T-helper 1 cell treated with Interleukin-12 subunit alpha and Interleukin-12 subunit beta and Interleukin-4 antibody, amounts not matched to agents 30 ng/mL and 1 ng/mL, for 36 hours (primary cell): ENCODE measurements around the gene WT1. TPM values are rescaled to one million over a fixed set of nuclear protein-coding genes. Genes with fewer than 3 reads are reported as not detected.
"Not testable (repeated sequence)": the region's sequence is repeated elsewhere in the genome, so short reads cannot be mapped to it uniquely, and the experiment has no call there.

Experiments used
- intact Hi-C: fragments of 100-400 bp; cut with micrococcal nuclease; formaldehyde crosslinking; loops from one replicate; pipeline ENCODE4 v1.15.1; 2024
- total RNA-seq: library from RNA; stranded (reverse); gene quantifications from 2 replicates; pipeline ENCODE4 v1.2.3, GENCODE V29; 2022

Gene WT1
- not detected in 2 replicates for total RNA-seq

DNA sequence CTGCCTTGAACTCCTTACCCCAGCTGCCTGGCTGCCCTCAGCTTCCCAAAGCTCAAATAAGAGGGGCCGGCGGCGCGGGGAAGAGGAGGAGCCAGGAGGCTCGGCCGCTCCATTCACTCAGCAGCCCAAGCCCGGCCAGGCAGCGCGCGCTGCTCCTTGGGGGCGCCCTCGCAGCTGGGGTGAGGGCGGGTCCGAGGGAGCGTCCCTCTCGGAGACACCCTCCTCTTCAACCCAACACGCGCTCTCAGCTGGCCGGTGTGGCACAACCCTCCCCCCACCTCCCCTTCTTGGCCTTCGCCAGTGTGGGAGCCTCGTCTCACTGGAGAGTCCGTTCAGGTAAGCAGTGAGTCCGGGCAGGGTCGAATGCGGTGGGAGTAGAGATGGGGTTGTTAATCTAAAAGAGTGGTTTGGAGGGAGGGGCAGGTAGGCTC, at the start of gene WT1:
WT1 (minus strand) TSS at position 29 of the 431 bp plus-strand sequence.
- intact Hi-C loops: loop anchor here (5.0 kb wide), 1 partner anchor 618 kb away; no protein-coding TSS in a partner anchor

- intact Hi-C loops: no loop called here
Measured at GRCh38 chr11:32479291-32479690, 44.0 kb upstream of the WT1 start.

DNA sequence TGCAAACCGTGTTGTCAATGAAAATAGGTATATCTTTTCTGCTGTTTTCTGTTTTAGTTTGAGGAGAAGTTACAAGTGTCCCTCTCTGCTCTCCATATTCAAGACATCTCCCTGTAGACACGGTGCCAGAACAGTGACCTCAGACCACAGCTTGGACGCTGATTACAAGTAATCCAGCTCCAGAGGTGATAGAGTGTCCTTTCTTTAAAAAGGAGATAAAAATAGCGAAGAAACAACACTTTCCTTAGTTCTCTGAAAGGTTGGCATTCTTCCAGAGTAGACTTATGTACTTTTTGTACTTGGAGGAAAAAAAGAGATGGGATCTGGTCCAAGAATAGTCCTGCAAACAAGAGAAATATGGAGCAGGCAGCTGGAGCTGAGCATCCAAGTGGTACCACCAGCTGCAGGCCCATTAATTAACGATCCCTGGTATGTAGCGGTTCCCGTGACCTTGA, 43.0 kb upstream of the WT1 start:
- intact Hi-C loops: no loop called here

DNA sequence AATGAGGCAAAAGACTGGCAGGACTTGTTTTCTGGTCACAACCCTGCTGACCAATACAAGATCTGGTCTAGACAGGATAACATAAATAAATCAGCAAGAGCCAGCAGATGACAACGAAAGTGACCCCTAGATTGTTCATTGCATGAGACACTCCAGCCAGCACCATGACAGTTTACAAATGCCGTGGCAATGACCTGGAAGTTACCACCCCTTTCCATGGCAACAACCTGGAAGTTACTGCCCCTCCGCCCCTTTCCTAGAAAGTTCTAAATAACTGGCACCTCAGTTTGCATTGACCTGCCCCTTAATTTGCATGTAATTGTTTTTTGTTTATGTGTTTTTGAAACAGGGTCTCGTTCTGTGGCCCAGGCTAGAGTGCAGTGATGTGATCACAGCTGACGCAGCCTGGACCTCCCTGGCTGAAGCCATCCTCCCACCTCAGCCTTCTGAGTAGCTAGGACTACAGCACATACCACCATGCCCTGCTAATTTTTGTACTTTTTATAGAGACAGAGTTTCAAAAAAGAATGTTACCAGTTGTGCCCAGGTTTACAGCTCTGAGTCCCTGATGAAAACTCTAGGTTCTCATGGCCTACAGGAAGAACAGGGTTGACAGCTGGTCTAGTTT, 38.1 kb upstream of the WT1 start:
- intact Hi-C loops: no loop called here

GRCh38 chr11:32472226-32472625, 36.9 kb upstream of the WT1 start:
- intact Hi-C loops: no loop called here

GRCh38 chr11:32471544-32471943, 36.2 kb upstream of the WT1 start:
- intact Hi-C loops: not testable (repeated sequence)

DNA sequence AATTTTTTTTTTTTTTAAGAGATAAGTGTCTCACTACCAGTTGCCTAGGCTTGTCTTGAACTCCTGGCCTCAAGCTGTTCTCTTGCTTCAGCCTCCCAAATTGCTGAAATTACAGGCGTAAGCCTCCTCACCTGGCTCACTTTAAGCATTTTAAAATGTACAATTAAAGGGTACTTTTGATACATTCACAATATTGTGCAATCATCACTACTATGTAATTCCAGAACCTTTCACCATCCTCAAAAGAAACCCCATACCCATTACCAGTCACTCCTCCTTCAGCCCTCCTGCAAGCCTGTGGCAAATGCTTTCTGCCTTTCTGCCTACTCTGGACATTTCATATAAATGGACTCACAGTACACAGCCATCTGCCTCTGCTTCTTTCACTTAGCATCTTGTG, 34.5 kb upstream of the WT1 start:
- intact Hi-C loops: no loop called here

GRCh38 chr11:32466279-32466915, 31.1 kb upstream of the WT1 start:
- intact Hi-C loops: no loop called here

GRCh38 chr11:32464078-32464477, 28.7 kb upstream of the WT1 start:
- intact Hi-C loops: no loop called here

- intact Hi-C loops: no loop called here
Measured at GRCh38 chr11:32462011-32462690, 26.8 kb upstream of the WT1 start.

DNA sequence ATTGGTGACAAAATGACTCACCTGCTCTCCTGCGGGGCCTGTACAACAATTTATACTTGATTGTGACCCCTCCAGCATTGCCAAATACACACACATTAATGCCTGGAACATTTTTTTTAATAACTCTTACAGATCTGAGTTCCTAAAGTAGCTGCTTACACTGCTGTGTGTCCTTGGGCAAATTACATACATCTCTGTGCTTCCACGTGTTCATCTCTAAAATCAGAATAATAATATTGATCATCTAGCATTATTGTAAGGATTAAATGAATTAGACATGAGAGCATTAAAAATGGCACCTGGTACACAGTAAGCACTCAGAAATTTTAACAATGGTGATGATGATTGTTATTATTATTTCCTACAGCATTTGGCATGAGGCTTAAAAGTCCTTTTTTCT, 21.5 kb upstream of the WT1 start:
- intact Hi-C loops: no loop called here

GRCh38 chr11:32454993-32455392, 19.7 kb upstream of the WT1 start:
- intact Hi-C loops: no loop called here

GRCh38 chr11:32451808-32452207, 16.5 kb upstream of the WT1 start:
- intact Hi-C loops: no loop called here

DNA sequence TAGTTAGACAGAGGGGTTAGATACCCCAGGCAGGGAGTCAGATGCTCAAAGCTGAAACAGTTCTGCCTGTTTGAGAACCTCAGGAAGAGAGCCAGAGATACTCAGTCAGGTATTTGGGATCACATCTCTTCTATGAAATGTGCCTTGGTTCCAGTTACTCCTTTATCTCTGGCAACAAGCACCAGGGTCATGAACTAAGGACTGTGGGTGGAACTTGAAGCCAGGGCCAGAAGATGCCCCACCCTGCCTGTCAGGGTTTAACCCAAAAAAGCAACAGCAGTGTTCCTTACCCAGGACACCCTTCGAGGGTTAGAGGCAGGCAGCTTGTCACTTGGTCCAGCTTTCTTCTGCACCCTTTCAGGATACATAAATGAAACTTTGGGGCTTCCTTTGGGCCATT, 15.0 kb upstream of the WT1 start:
- intact Hi-C loops: no loop called here

- intact Hi-C loops: no loop called here
Measured at GRCh38 chr11:32448232-32448631, 12.9 kb upstream of the WT1 start.

- intact Hi-C loops: no loop called here
Measured at GRCh38 chr11:32447252-32447651, 11.9 kb upstream of the WT1 start.

DNA sequence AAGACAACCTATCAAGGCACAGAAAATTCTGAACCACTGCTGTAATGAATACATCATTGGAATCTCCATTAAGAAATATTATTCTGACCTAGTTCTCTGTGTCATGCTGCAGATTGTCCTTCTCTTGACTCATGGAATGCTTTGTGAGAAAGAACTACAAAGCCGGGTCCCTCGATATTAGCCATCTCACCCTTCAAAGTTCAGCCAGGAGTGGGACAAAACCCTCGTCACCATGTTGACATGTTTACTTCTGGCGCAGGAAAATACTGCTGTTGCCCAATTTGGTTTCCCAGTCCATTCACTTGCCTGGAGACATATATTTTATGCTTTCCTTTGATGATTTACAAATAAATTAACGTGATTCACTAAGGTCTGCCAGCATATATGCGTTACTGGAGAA, 10.9 kb upstream of the WT1 start:
- intact Hi-C loops: no loop called here

DNA sequence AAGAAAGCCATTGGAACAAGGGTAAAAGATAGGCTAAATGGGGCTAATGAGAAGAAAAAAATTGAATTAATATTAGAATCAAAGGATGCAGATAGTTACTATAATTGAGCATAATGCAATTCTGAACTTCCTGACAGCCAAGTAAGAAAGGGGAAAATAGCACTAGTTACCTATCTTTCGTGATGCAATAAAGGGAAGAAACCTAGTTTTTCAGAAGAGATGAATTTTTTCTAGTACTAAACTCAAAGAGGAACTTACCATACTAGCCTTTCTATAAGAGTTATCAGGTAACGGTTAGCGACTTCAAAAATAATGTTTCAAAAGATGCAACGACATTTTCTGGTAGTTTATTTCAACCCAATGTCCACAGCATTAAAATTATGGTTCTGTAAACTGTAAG, 8.8 kb upstream of the WT1 start:
- intact Hi-C loops: loop anchor here (5.0 kb wide), 1 partner anchor 112 kb away; no protein-coding TSS in a partner anchor

GRCh38 chr11:32440916-32441315, 5.6 kb upstream of the WT1 start:
- intact Hi-C loops: loop anchor here (5.0 kb wide), 1 partner anchor 109 kb away; no protein-coding TSS in a partner anchor

DNA sequence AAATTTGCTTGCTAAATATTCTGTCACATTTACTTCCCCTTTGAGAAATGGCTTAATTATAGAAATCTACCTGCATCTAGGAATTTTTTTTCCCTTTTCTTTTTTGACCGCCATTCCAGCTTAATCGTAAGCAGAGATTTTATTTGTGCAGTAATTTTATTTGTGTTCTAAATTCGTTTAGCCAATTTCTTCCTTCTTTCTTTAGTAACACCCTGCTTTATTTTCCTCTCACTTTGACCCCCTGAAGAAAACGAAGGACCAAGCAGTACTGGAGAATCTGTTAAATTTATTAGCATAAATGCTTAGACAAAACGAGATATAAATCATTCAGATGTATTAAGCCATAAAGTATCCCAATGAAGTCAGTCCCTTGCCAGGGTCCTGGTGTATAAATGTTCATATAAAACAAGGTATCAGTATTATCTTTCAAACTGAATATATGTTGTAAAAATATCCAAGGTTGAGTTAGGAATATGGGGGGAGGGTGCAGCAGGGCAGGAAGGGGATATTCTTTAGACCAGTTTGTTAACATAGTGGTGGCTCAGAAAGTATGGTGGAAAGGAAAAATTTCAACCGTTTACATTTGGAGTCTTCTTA, 5.1 kb upstream of the WT1 start:
- intact Hi-C loops: loop anchor here (5.0 kb wide), 1 partner anchor 108 kb away; no protein-coding TSS in a partner anchor

GRCh38 chr11:32439501-32440210, 4.3 kb upstream of the WT1 start:
- intact Hi-C loops: loop anchor here (5.0 kb wide), 2 partner anchors 107 to 622 kb away; no protein-coding TSS in a partner anchor
